Keratinocyte (primary cell): ENCODE measurements around the gene MANEAL. TPM values are rescaled to one million over a fixed set of nuclear protein-coding genes. Genes with fewer than 3 reads are reported as not detected.

Source experiments
- DNase-seq: peaks from one replicate; pipeline ENCODE4 v3.0.0-alpha.2; 2011; ENCODE audit warnings: low read depth, missing footprints, low spot score
- FAIRE-seq: peaks from 2 replicates; lab custom pipeline; 2011; peaks lifted over from hg19 to GRCh38; lab: Jason Lieb, UNC
- H2AFZ ChIP-seq: 2 replicates; pipeline ENCODE4 v1.6.0; 2012; ENCODE audit warnings: low read length, control low read depth, inconsistent platforms; ENCODE audit not compliant: control insufficient read depth
- H3K27ac ChIP-seq: 2 replicates; pipeline ENCODE4 v1.5.1; 2011; ENCODE audit warnings: low read length; ENCODE audit not compliant: control insufficient read depth, insufficient read depth
- H3K27me3 ChIP-seq: 3 replicates; pipeline ENCODE4 v1.6.0; 2011; ENCODE audit warnings: low read length; ENCODE audit not compliant: control insufficient read depth, insufficient read depth; ENCODE audit errors: extremely low read depth
- H3K36me3 ChIP-seq, 2 experiments: 2 replicates in 1 of 2; 3 replicates in 1 of 2; pipeline ENCODE4 v1.5.1; 2011; ENCODE audit warnings: low read length in 2 of 2, mild to moderate bottlenecking in 1 of 2; ENCODE audit not compliant: control insufficient read depth in 2 of 2, insufficient read depth in 2 of 2; ENCODE audit errors: extremely low read depth in 1 of 2
- H3K4me1 ChIP-seq: 3 replicates; pipeline ENCODE4 v1.5.1; 2011; ENCODE audit warnings: low read length; ENCODE audit not compliant: control insufficient read depth, insufficient read depth; ENCODE audit errors: extremely low read depth
- H3K4me2 ChIP-seq: 3 replicates; pipeline ENCODE4 v1.6.0; 2011; ENCODE audit warnings: low read depth, low read length; ENCODE audit not compliant: control insufficient read depth, insufficient read depth; ENCODE audit errors: extremely low read depth
- H3K4me3 ChIP-seq, 3 experiments: fragments of 200-600 bp in 1 of 3; sonication (generic) in 1 of 3; 2 replicates in 2 of 3; 3 replicates in 1 of 3; pipeline ENCODE4 v1.5.1; 2011 to 2016; ENCODE audit warnings: low read length in 3 of 3, mild to moderate bottlenecking in 3 of 3, control low read depth in 2 of 3, inconsistent platforms in 1 of 3, low read depth in 1 of 3, mixed read lengths in 1 of 3, mixed run types in 1 of 3, moderate library complexity in 1 of 3; ENCODE audit not compliant: control insufficient read depth in 2 of 3, insufficient read depth in 2 of 3; ENCODE audit errors: extremely low read depth in 1 of 3
- H3K79me2 ChIP-seq: 2 replicates; pipeline ENCODE4 v1.6.0; 2012; ENCODE audit warnings: low read length; ENCODE audit not compliant: control insufficient read depth, insufficient read depth
- H3K9ac ChIP-seq: 3 replicates; pipeline ENCODE4 v1.6.0; 2011; ENCODE audit warnings: low read length; ENCODE audit not compliant: control insufficient read depth, insufficient read depth; ENCODE audit errors: extremely low read depth
- H3K9me1 ChIP-seq: 3 replicates; pipeline ENCODE4 v1.6.0; 2011; ENCODE audit warnings: low read length; ENCODE audit not compliant: control insufficient read depth, insufficient read depth; ENCODE audit errors: extremely low read depth
- H3K9me3 ChIP-seq: 2 replicates; pipeline ENCODE4 v1.5.1; 2012; ENCODE audit warnings: low read depth, low read length; ENCODE audit not compliant: control insufficient read depth
- H4K20me1 ChIP-seq: 3 replicates; pipeline ENCODE4 v1.6.0; 2011; ENCODE audit warnings: low read length; ENCODE audit not compliant: control insufficient read depth, insufficient read depth; ENCODE audit errors: extremely low read depth
- CTCF ChIP-seq, 3 experiments: IDR thresholded peaks in 1 of 3; conservative IDR thresholded peaks in 1 of 3; optimal IDR thresholded peaks in 1 of 3; 2 replicates in 2 of 3; 3 replicates in 1 of 3; pipeline versions ENCODE3 to v1.5.1; 2011; ENCODE audit warnings: low read length in 3 of 3, mild to moderate bottlenecking in 3 of 3, moderate library complexity in 2 of 3, control low read depth in 1 of 3, inconsistent platforms in 1 of 3; ENCODE audit not compliant: insufficient read depth in 2 of 3; ENCODE audit errors: extremely low read depth in 1 of 3
- EZH2 ChIP-seq: IDR thresholded peaks from one replicate; pipeline ENCODE4 v1.6.1; 2012; ENCODE audit warnings: inconsistent platforms, mild to moderate bottlenecking, low read length, moderate library complexity
- dilution Hi-C: fragments of 300-500 bp; cut with MboI; formaldehyde crosslinking; loops from one replicate; pipeline ENCODE4 v1.7.0; 2020; ENCODE audit warnings: low sequenced_read_pairs; ENCODE audit not compliant: extremely low pct_ligation_motif_present
- polyA minus RNA-seq, 3 experiments: library from RNA; depleted of rRNA, polyadenylated mRNA; stranded (reverse); fragments of >200 nt; gene quantifications; 1 replicate in 1 of 3; 2 replicates in 1 of 3; 3 replicates in 1 of 3; pipeline ENCODE4 v1.2.3, GENCODE V29; 2011
- polyA plus RNA-seq, 5 experiments: library from polyadenylated mRNA; depleted of rRNA in 3 of 5; stranded (reverse) in 3 of 5; stranded (forward) in 1 of 5; unstranded in 1 of 5; fragments of >200 nt; gene quantifications; 1 replicate in 1 of 5; 2 replicates in 3 of 5; 3 replicates in 1 of 5; pipeline versions ENCODE4 v1.2.1 to v1.2.3, GENCODE V29; 2011 to 2012; ENCODE audit warnings: missing spikeins in 2 of 5, low read depth in 1 of 5, low replicate concordance in 1 of 5

The MANEAL gene
- polyA plus RNA-seq (0.32 to 0.72 TPM (median 0.37 TPM) in 3 replicates), polyA minus RNA-seq (0.10 to 1.4 TPM (median 0.49 TPM) in 3 replicates)
- 0.82 TPM for polyA plus RNA-seq (2011; ENCODE audit: low read depth)
- polyA plus RNA-seq (2011; cell fraction: cytosol; rRNA removed) = 0.68 and 0.71 TPM in 2 replicates
- 0.63 and 0.79 TPM in 2 replicates for polyA plus RNA-seq (2011; cell fraction: nucleus; rRNA removed)
- polyA plus RNA-seq (2012; ENCODE audit: low replicate concordance) = 0.24 and 1.1 TPM in 2 replicates
- polyA minus RNA-seq (2011; cell fraction: cytosol; rRNA and poly(A)+ RNA removed) = not detected
- 0.32 and 0.78 TPM in 2 replicates for polyA minus RNA-seq (2011; cell fraction: nucleus; rRNA and poly(A)+ RNA removed)

- H3K4me1 ChIP-seq = no peaks in the 10 kb centered on the region
- no peak within 1 kb of the TSS for H3K9ac ChIP-seq
- H3K27ac ChIP-seq = no peak within 1 kb of the TSS
- peaks cover 2% of the 10 kb centered on the region for H4K20me1 ChIP-seq
- FAIRE-seq (no peak), DNase-seq (no peak)
- no peaks in the 10 kb centered on the region for H3K36me3 ChIP-seq
- H3K27me3 ChIP-seq = peaks cover 25% of the 10 kb centered on the region
- H3K4me2 ChIP-seq = peak within 1 kb of the TSS; percentile 67
- peak within 1 kb of the TSS in 2 of 3 experiments; percentile 37 to 53 for H3K4me3 ChIP-seq
- H2AFZ ChIP-seq = peak within 1 kb of the TSS; percentile 70
- TF ChIP-seq EZH2 (no peak), CTCF (optimal IDR thresholded peaks at IDR 0.05 in 1 of 3, IDR thresholded peaks at IDR 0.05 in 1 of 3, conservative IDR thresholded peaks at IDR 0.05 in 1 of 3; ENCODE audit: extremely low read depth in 1 of 3, insufficient read depth in 2 of 3, low read length in 3 of 3) (no peak)
- H3K9me1 ChIP-seq = no peaks in the 10 kb centered on the region
- no peaks in the 10 kb centered on the region for H3K9me3 ChIP-seq
- H3K79me2 ChIP-seq = no peaks in the 10 kb centered on the region
- dilution Hi-C loops = no loop called here
These were observed at the start of gene MANEAL for GRCh38 chr1:37793773-37794371. TSS of gene MANEAL (plus strand) at chr1:37793847. CDS start at chr1:37794183, 336 bp downstream.

- Histone ChIP-seq H4K20me1 (no peaks in the 10 kb centered on the region), H2AFZ (no peak overlapping the region), H3K9me3 (peaks cover 2% of the 10 kb centered on the region), H3K36me3 (no peaks in the 10 kb centered on the region), H3K9ac (no peak overlapping the region), H3K79me2 (no peaks in the 10 kb centered on the region), H3K27me3 (peaks cover 7% of the 10 kb centered on the region), H3K4me1 (no peaks in the 10 kb centered on the region), H3K4me2 (no peak overlapping the region), H3K9me1 (no peaks in the 10 kb centered on the region), H3K4me3 (no peak overlapping the region), H3K27ac (no peak overlapping the region)
- TF ChIP-seq CTCF (optimal IDR thresholded peaks at IDR 0.05 in 1 of 3, IDR thresholded peaks at IDR 0.05 in 1 of 3, conservative IDR thresholded peaks at IDR 0.05 in 1 of 3; ENCODE audit: extremely low read depth in 1 of 3, insufficient read depth in 2 of 3, low read length in 3 of 3) (no peak), EZH2 (no peak)
- DNase-seq (no peak), FAIRE-seq (no peak)
- dilution Hi-C loops = no loop called here
These were observed 46.8 kb upstream of the MANEAL start for GRCh38 chr1:37746806-37747205.
